ENCODE results near the gene LIPI.
"Not testable (repeated sequence)": the region's sequence is repeated elsewhere in the genome, so short reads cannot be mapped to it uniquely, and the experiment has no call there.

The LIPI gene

GRCh38 chr21:14073615-14074014, 137.1 kb downstream of the LIPI start:
- DNase-seq (ENCODE audit: low read depth, low spot score), result no peak

GRCh38 chr21:14072761-14073535, 137.8 kb downstream of the LIPI start:
- DNase-seq (ENCODE audit: low read depth, low spot score), result no peak

GRCh38 chr21:14071902-14072734, 138.6 kb downstream of the LIPI start:
- no peak for DNase-seq (ENCODE audit: low read depth, low spot score)

- no peak for DNase-seq (ENCODE audit: low read depth, low spot score)
Observed at GRCh38 chr21:14070968-14071367, 139.8 kb downstream of the LIPI start.

- no peak for DNase-seq (ENCODE audit: low read depth, low spot score)
Observed at GRCh38 chr21:14070049-14070893, 140.5 kb downstream of the LIPI start.

- no peak for DNase-seq (ENCODE audit: low read depth, low spot score)
Observed at GRCh38 chr21:14064296-14064645, 146.5 kb downstream of the LIPI start.

GRCh38 chr21:14063620-14064295, 147.0 kb downstream of the LIPI start:
- DNase-seq (ENCODE audit: low read depth, low spot score), result not testable (repeated sequence)

- DNase-seq (ENCODE audit: low read depth, low spot score), result not testable (repeated sequence)
Observed at GRCh38 chr21:14062684-14063083, 148.1 kb downstream of the LIPI start.

- not testable (repeated sequence) for DNase-seq (ENCODE audit: low read depth, low spot score)
Observed at GRCh38 chr21:14061820-14062219, 148.9 kb downstream of the LIPI start.

- not testable (repeated sequence) for DNase-seq (ENCODE audit: low read depth, low spot score)
Observed at GRCh38 chr21:14058995-14059627, 151.6 kb downstream of the LIPI start.
